ENCODE measurements around the gene NMT2.

DNA sequence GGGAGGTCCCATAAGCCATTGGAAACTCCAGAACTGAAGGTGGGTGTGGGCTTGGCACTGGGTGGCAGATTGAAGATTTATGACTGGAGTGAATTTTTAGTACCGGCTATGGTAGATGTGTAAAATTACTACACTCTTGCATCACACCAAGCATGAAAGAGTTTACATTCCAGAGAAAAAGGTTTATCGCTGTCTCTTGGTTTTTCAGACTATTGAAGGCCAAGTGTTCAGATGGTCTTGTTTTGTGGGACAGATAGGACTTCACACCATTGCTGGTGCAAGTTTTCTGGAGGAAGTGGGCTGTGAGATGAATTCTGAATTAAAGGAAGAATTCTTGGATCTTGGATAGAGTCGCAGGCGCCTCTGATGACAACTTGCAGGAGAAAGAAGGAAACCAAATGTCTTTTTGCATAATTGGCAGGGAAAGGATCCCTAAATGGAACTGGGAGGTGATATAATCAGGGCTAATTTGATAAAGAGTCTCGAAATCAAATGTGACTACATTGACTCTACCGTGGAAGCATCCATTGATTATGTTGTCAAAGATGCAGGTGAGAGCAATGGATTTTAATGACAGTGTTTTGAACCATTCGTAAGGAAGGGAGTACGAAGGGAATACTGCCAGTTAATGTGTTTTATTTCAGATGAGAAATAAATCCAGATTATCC is 14.2 kb upstream of the NMT2 start:
- TF ChIP-seq CTCF (IDR thresholded peaks at IDR 0.05) = no peak
- no peak for TF ChIP-seq POLR2A (IDR thresholded peaks at IDR 0.05)

Measured in testis (tissue), 2 donors.